Esophagus squamous epithelium (tissue), 4 donors: ENCODE data around the gene FXYD5.

Source experiments
- CTCF ChIP-seq, 6 experiments: fragments of 450-650 bp in 4 of 6; fragments of 200-600 bp in 2 of 6; sonication (generic) in 2 of 6; IDR thresholded peaks; one replicate each; pipeline ENCODE4 v1.5.1; 2016 to 2019; ENCODE audit warnings: antibody characterized with exemption in 6 of 6, mild to moderate bottlenecking in 4 of 6, moderate library complexity in 4 of 6
- POLR2A ChIP-seq, 4 donors: fragments of 450-650 bp; IDR thresholded peaks; one replicate each; pipeline ENCODE4 v1.6.1; 2017; ENCODE audit warnings: antibody characterized with exemption in 4 of 4, mild to moderate bottlenecking in 4 of 4, moderate library complexity in 3 of 4

GRCh38 chr19:35144600-35145436 lies 9.7 kb upstream of the FXYD5 start:
- TF ChIP-seq POLR2A (IDR thresholded peaks at IDR 0.05) (no peak), CTCF (IDR thresholded peaks at IDR 0.05) (no peak)
